NCI-H187 treated with DMSO at 0.1 percent for 48 hours (cell line): Measurements from ENCODE around the gene NCCRP1.

ENCODE experiments used
- DNase-seq: peaks from one replicate; lab custom pipeline; 2025; lab: John Stamatoyannopoulos, UW

NCCRP1 gene

GRCh38 chr19:39165857-39166256, 30.9 kb upstream of the NCCRP1 start:
- DNase-seq = no peak

GRCh38 chr19:39166571-39167391, 30.0 kb upstream of the NCCRP1 start:
- DNase-seq = no peak

GRCh38 chr19:39167461-39168257, 29.1 kb upstream of the NCCRP1 start:
- no peak for DNase-seq

- no peak for DNase-seq
Observed at GRCh38 chr19:39168258-39169142, 28.3 kb upstream of the NCCRP1 start.

- DNase-seq = no peak
Observed at GRCh38 chr19:39169143-39169810, 27.5 kb upstream of the NCCRP1 start.

GRCh38 chr19:39170386-39171231, 26.2 kb upstream of the NCCRP1 start:
- DNase-seq = no peak

- no peak for DNase-seq
Observed at GRCh38 chr19:39171479-39172465, 25.0 kb upstream of the NCCRP1 start.

GRCh38 chr19:39172700-39173501, 23.9 kb upstream of the NCCRP1 start:
- no peak for DNase-seq

- no peak for DNase-seq
Observed at GRCh38 chr19:39173502-39173991, 23.2 kb upstream of the NCCRP1 start.

- no peak for DNase-seq
Observed at GRCh38 chr19:39174142-39174541, 22.6 kb upstream of the NCCRP1 start.

- no peak for DNase-seq
Observed at GRCh38 chr19:39174558-39175544, 21.9 kb upstream of the NCCRP1 start.

GRCh38 chr19:39175564-39175963, 21.2 kb upstream of the NCCRP1 start:
- no peak for DNase-seq

GRCh38 chr19:39177110-39177699, 19.6 kb upstream of the NCCRP1 start:
- no peak for DNase-seq

- no peak for DNase-seq
Observed at GRCh38 chr19:39177736-39178135, 19.0 kb upstream of the NCCRP1 start.

GRCh38 chr19:39178296-39179006, 18.3 kb upstream of the NCCRP1 start:
- no peak for DNase-seq

GRCh38 chr19:39179754-39180153, 17.0 kb upstream of the NCCRP1 start:
- no peak for DNase-seq
